HG03135 (cell line): ENCODE data around the gene BOK.
"Not testable (repeated sequence)": the region's sequence is repeated elsewhere in the genome, so short reads cannot be mapped to it uniquely, and the experiment has no call there.

ENCODE experiments used
- ATAC-seq: cut with Tn5 transposase; IDR thresholded peaks from one replicate; pipeline ENCODE4 v1.9.1; 2021; ENCODE audit warnings: mild to moderate bottlenecking, moderate library complexity; ENCODE audit not compliant: unreplicated experiment

The BOK gene

DNA sequence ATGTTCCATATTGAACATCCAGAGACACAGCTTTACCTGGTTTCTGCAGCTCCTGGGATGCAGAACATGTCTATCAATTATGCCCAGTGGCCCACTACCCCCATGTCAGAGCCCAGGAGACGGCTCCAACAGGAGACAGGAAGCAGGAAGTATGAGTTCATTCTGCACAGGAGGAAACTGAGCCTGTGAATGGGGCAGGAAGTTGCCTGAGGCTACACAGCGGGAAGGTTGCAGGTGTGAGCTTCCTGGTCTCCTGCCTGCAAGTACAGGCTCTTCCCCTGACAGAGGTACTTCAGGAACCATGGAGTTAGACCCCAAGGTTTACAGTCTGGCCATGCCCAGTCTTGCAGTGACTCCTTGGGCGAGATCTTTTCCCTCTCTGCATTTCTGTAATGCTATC, 2.8 kb upstream of the BOK start:
- no peak for ATAC-seq

DNA sequence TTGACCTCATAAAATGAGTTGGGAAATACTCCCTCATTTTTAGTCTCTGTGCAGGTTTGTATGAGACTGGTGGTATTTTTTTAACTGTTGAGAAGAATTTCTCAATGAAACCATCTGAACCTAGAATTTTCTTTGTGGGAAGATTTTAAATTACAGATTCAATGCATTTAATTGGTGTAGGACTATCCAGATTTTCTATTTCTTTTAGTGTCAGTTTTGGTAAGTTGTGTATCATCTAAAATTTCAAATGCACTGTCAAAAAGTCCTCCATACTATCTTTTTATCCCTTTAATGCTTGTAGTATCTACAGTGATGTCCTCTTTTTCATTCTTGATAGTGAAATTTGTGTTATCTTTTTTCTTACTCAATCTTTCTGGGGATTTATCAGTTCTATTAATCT, 1.8 kb upstream of the BOK start:
- no peak for ATAC-seq

DNA sequence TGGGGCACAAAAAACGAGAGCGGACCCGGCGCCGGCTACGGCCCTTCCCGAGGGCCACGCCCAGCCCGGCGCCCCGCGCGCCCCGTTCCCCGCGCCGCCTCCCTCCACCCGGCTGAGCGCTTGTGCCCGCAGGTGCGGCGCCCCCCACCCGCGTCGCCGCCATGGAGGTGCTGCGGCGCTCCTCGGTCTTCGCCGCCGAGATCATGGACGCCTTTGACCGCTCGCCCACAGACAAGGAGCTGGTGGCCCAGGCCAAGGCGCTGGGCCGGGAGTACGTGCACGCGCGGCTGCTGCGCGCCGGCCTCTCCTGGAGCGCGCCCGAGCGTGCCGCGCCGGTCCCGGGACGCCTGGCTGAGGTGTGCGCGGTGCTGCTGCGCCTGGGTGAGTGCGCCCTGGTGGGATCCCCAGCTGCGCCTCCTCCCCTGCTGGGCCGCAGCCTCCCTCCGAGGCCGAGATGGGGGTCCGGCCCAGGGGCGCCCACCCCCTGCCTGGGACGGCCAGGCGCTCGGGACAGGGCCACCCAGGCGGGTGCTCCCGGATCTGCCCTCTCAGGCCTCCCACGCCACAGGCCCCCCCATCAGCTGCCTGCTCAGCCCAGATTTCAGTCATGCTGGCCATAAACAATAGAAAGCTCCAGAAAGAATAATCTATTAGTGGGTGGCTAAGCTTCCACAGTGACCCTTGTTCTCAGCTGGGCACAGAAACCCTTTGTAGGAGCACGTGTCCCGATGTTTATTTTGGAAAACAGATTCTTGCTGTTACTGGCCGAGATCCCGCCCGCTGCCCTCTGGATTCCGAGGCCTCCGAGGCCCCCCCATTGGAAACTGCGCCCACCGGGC, 997 bp downstream of the BOK start:
- ATAC-seq = no peak

DNA sequence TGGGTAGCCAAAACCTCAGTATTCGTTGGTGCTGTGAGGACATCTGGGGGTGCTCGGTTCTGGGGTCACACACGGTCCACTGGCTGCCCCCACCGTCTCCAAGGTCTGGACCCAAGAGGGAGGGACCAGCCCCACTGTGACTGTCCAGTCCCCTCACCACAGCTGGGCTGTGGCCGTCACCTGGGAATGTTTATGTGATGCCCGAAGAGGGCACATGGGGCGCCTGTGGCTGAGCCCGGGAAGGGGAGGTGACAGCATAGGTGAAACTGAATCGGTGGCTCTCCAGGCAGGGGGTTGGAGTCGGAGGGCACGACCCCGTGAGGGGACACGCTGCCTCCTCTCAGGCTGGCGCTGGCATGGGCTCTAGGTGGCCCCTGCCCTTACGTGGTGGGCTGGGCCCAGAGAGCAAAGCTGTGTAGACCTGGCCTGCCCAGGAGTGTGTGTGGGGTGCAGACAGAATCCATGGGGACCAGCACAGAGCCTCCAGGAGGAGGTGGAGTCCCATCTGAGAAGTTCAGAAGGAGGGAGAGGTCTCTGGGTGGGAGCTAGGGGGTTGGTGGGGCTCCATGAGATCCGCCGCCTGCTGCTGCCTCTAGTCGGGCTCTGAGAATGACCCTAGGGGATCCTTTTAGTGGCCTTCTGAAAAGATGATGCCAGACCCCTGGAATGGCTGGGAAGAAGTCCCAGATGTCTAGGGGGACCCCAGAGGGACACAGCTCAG, 1.8 kb downstream of the BOK start:
- ATAC-seq = no peak

DNA sequence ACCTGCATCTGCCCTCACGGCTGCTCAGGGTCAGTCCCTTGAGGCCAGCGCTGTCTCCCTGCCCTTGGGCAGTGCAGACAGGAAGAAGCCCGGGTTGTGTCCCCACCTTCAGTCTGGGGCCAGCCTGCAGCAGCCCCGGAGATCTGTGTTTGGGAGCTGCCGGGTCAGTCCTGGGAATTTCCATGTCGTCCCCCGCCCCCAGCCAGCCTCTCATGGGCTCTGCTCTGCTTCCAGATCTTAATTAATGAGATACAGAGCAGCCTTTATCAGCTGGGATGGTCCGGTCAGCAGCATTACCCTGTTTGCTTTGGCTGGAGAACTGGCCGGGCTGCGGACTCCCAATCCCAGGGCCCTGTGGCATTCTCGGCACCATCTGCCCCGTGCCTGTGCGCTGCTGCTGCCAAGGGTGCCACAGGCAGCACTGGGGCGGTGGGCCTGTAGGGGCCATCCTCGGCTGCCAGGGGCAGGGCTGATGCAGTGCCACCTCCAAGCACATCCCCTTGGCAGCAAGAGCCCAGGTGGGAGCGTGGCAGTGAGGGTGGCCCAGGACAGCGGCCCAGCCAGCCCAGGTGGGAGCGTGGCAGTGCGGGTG, 2.4 kb downstream of the BOK start:
- ATAC-seq = no peak

DNA sequence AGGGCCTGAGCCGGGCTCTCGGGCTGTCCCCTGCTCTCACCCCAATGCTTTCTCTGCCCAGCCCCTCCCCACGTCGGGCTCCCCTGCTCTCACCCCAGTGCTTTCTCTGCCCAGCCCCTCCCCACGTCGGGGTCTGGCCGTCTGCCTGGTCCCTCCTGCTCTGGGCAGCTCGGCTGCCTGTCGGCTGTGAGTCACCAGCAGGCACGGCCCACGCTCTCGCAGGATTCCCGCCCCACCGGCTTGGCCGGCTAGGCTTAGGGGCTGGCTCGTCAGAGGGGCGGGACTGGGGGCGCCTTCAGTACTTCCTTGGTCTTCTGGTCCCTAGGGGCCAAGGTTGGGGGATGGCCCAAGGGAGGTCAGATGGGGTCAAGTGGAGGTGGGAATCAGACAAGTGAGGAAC, 3.3 kb downstream of the BOK start:
- no peak for ATAC-seq

DNA sequence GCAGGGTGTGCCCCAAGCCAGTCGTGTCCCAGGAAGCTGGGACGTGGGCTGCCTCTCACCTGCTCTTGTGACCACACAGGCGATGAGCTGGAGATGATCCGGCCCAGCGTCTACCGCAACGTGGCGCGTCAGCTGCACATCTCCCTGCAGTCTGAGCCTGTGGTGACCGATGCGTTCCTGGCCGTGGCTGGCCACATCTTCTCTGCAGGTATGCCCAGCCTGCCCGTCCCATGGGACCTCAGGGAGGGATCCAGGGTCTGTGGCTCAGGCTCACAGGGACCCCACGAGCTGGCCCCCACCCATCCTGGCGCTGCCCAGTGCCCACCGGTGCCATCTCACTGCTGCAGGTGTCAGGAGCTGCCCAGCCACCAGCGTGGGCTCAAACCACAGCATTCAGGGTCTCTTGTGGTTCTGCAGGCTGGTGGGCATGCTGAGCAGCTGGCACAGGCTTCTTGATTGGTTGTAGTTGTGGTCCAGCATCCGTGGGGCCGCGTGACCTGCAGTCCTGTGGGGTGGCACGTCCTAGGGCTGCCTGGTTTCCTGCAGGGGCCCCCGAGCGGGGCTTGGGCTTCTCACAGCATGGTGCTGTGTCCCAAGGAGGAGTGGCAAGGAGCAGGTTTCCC, 3.8 kb downstream of the BOK start:
- ATAC-seq = no peak

DNA sequence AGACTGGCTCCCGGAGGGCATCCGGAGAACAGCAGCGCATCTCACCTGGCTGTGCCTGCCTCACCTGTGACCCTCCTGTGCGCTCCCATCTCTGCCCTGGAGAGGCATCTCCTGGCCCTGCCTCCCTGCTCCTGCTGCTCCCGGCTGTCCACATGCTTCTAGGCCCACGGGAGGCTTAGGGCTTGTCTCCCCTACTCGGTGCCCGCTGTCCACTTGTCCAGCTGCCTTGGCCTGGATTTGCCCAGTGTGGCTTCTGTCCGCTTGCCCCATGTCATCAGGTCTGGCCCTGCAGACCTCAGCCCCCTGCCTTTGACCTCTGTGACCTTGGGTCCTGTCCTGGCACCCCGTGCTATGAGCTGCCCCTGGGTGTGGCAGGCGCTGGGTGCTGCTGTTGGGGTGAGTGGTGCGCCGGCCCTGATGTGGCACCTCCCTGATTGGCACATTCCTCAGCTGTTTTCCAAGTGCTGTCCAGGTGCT, 4.5 kb downstream of the BOK start:
- no peak for ATAC-seq

DNA sequence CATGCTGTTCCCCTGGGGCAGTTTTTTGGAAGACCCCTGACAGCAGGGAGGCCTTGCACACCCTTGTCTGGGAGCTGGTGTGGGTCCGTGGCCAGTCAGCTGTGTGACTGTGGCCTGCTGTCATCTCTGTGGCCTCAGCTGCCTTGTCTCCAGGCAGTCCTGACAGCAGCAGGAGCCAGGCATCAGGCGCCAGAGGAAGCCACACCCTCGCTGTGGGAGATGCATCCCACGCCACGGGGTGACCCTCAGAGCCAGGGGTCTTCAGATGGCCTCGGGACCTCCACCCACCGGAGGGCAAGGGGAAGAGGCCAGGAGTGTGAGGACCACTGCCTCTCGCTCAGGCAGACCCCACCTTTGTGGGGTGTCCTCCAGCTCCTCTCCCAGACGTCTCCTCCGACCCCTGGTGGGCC, 5.0 kb downstream of the BOK start:
- ATAC-seq = no peak

DNA sequence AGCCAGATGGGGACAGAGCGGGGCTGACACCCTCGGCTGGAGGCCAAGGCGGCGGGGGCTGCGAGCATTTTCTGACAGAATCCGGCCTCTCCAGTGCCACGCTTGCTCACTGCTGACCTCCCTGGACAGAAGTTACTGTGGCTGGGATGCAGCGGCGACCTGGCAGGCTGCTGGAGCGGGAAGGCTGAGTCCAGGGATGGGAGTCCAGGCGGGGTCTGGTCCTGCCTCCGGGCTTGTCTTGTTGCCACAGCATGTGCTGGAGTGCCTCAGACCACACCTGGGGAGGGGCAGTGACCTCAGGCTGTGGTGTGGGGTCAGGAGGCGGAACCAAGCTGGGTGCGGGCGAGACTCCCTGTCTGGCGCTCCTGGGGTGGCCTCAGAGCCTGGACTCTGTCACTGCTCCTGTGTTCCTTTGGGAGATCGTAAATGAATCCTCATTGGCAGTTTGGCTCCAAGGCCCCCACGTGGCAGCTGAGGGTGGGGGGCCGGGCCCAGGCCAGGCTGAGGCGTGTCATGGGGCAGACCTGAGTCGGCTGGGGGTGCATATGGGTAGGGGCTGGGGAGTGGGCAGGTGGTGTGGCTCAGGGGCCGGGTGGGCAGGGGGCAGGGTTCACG, 5.5 kb downstream of the BOK start:
- no peak for ATAC-seq

DNA sequence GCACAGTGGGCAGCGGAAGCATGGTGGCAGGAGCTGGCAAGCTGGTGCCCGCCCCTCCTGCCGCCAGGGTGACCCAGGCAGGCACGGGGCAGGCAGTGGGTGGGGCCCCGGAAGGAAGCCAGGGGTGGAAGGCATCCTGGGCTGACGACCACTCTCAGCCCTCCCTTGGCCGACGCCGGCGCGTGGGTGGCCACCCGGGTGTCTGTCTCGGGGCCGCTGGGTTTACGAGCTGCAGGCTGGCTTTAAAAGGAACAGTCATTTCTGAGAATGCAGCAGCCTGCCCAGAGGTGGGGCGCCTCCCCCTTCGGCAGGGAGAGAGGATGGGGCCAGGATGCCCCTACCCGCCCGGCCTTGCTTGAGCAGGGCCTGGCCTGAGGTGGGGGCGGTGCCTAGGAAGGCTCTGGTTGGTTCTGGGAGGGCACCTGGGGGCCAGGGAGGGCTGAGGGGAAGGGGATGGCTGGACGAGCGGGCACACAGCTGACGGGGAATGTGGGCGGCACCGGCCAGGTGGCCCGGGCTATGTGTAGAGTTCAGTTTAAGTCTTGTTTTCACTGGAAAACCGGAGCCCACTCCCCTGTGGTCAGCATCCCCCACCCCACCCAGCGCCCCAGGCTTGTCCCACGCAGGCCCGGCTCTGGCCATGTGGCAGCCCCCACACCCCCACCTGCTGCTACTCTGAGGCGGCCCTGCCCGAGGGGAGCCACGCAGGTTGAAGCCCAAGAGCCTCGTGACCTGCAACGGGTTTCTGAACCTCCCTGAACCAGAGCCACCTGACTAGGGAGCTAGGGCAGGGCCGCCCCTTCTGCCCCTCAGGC, 6.3 kb downstream of the BOK start:
- no peak for ATAC-seq

DNA sequence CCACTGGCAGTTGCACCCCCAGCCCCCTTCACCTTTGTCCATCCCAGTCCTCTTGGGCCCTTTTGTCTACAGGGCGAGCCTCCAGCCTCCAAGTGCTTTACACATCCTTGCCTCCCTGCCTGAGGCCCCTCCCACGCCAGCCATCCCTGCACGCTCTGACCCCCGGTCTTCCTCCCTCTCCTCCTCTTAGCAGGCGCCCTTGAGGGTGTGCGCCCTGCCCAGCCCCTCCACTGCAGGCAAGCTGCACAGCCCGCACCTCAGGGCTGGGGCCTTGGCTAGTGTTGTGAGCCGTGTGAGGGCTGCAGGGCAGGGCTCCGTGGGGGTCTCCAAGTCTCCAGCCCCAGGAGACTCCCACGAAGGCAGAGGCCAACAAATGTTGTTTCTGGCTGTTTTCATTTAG, 6.9 kb downstream of the BOK start:
- no peak for ATAC-seq

DNA sequence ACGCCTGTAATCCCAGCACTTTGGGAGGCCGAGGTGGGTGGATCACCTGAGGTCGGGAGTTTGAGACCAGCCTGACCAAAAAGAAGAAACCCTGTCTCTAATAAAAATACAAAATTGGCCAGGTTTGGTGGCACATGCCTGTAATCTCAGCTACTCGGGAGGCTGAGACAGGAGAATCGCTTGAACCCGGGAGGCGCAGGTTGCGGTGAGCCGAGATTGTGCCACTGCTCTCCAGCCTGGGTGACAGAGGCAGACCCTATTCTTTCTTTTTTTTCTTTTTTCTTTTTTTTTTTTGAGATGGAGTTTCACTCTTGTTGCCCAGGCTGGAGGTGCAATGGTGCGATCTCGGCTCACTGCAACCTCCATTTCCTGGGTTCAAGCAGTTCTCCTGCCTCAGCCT, 7.5 kb downstream of the BOK start:
- ATAC-seq = not testable (repeated sequence)

DNA sequence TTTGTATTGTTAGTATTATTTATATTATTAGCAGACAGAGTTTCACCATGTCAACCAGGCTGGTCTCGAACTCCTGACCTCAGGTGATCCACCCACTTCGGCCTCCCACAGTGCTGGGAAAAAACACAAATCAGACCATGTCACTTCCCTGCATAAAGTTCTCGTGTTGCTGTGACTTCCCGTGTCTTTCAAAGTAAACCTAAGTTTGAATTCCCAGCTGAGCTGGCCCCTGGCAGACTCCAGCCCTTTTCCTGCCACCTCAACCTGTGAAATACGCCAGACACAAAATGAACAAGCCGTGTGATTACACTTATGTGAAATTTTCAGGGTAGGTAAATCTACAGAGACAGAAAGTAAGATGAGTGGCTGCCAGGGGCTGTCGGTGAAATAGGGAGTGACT, 7.9 kb downstream of the BOK start:
- ATAC-seq = no peak

DNA sequence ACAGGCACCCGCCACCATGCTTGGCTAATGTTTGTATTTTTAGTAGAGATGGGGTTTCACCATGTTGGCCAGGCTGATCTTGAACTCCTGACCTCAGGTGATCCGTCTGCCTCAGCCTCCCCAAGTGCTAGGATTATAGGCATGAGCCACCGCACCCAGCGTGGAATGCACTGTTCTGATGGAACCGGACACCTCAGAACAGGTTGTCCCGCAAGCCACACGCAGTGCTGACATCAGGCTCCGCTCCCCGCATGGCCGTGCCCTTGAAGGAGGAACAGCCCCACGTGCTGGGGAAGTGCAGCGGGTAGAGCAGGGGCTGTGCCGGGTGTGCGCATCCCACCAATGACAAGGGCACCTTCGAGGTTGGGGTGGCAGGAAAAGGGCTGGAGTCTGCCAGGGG, 8.7 kb downstream of the BOK start:
- not testable (repeated sequence) for ATAC-seq

DNA sequence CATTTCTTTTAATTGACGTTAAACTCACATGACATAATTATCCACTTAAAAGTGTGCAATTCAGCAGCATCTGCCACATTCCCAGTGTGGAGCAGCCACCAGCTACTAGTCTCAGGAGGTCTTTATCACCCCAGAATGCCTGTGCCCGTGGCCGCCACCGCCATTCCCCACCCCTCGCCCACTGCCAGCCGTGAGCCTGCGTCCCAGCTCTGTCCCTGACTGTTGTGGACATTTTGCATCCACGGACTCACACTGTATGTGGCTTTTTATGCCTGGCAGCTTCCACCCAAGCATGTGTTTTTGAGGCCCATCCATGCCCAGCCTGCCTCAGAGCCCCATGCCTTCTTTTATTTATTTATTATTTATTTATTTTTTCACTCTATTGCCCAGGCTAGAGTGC, 9.2 kb downstream of the BOK start:
- ATAC-seq = no peak

DNA sequence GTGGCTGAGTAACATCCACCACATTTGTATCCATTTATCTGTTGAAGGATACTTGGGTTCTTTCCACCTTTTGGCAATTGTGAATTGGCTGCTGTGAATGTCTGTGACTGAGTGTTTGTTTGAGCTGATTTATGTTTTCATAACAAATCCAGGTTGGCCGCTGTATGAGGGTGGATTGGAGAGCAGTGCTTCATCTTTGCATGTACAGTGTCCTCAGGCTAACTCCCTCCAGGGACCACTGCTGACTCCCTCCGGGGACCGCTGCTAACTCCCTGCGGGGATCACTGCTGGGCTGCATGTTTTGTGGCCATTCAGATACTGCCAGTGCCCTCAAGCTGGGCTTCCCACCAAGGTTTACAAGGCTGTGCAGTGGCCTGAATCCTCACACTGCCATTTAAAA, 10.2 kb downstream of the BOK start:
- ATAC-seq = no peak

DNA sequence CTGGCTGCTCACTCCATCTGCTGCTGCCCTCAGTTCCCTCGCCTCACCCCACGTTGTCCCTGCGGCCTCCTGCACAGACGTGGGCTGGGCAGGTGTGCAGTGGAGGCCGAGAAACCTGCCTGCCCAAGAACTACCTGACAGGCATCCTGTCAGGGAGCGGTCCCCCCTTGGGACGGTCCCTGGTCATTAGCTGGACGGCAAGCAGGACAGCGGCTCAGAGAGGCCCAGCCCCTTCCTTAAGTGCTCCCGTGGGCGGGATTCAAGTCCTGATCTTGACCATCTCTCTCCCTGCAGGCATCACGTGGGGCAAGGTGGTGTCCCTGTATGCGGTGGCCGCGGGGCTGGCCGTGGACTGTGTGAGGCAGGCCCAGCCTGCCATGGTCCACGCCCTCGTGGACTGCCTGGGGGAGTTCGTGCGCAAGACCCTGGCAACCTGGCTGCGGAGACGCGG, 11.3 kb downstream of the BOK start:
- no peak for ATAC-seq

DNA sequence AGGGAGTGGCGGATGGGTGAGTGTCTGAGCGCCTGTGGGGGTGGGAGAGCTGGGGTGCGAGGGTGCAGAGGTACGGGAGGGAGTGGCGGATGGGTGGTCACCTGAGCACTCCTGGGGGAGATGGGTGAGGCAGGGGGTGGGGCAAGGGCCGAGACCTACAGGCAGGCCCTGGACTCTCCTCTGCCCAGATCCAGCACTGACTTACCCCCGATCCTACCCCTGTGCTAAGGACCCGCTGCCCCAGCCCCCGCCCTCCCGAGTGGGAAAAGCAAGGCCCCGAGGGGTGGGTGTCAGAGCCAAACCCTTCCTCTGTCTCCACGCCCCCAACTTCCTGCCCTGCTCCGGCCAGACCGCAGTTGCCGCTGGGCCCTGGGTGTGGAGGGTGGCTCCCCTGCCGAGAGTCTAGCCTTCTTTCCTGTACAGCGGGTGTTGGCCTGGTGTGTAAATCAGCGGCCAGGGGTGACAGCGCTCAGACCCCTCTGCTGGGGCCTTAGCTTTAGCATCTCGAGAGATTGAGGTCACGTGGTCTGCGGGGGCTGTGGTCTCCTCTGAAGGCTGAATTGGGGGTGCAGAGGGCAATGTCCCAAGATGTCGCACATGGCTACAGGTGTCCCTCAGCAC, 12.5 kb downstream of the BOK start:
- no peak for ATAC-seq
